IMR-90 (cell line): ENCODE results near the gene CDKAL1. TPM values are rescaled to one million over a fixed set of nuclear protein-coding genes. Genes with fewer than 3 reads are reported as not detected.

Source experiments
- ATAC-seq: fragments of 200-7000 bp; cut with Tn5 transposase; 2 replicates; pipeline ENCODE4 v1.9.1; 2020; ENCODE audit warnings: low read depth, mild to moderate bottlenecking, moderate library complexity
- BruUV-seq: library from RNA; stranded (reverse); fragments of 400-500 nt; replicated peaks from 2 replicates; lab custom pipeline; 2021; lab: Mats Ljungman, UMichigan
- CTCF ChIA-PET: fragments of 300-600 bp; formaldehyde crosslinking; extraction: SDS; loops from one replicate; lab custom pipeline; 2021; ENCODE audit warnings: antibody characterized with exemption; lab: Yijun Ruan, JAX
- POLR2A ChIA-PET: fragments of 300-600 bp; sonication (Branson Sonifier 250); formaldehyde crosslinking; loops from one replicate; lab custom pipeline; 2022; ENCODE audit warnings: antibody characterized with exemption; ENCODE audit not compliant: unreplicated experiment; lab: Charles Lee
- DNase-seq: peaks from one replicate; pipeline ENCODE4 v3.0.0; 2013
- H2AFZ ChIP-seq: replicated peaks from 2 replicates; pipeline ENCODE3; 2013; ENCODE audit warnings: low read length, mild to moderate bottlenecking; ENCODE audit not compliant: poor library complexity
- H2AK5ac ChIP-seq: 2 replicates; pipeline ENCODE4 v1.6.1; 2013; ENCODE audit warnings: low read depth, low read length, inconsistent platforms
- H2AK9ac ChIP-seq: replicated peaks from 2 replicates; pipeline ENCODE3; 2013; ENCODE audit warnings: mild to moderate bottlenecking, low read depth, low read length, moderate library complexity; ENCODE audit not compliant: poor library complexity
- H2BK120ac ChIP-seq: 2 replicates; pipeline ENCODE4 v1.6.1; 2013; ENCODE audit warnings: low read depth, low read length, inconsistent platforms
- H2BK15ac ChIP-seq: 3 replicates; pipeline ENCODE4 v1.6.1; 2013; ENCODE audit warnings: low read depth, low read length, inconsistent platforms
- H2BK20ac ChIP-seq: 2 replicates; pipeline ENCODE4 v1.6.1; 2013; ENCODE audit warnings: low read depth, mild to moderate bottlenecking, inconsistent platforms, low read length, moderate library complexity
- H2BK5ac ChIP-seq: 2 replicates; pipeline ENCODE4 v1.6.1; 2013; ENCODE audit warnings: mild to moderate bottlenecking, low read depth, low read length, inconsistent platforms; ENCODE audit not compliant: poor library complexity, severe bottlenecking
- H3K14ac ChIP-seq: replicated peaks from 2 replicates; pipeline ENCODE4 v1.6.1; 2013; ENCODE audit warnings: low read depth, low read length, inconsistent platforms
- H3K18ac ChIP-seq: 2 replicates; pipeline ENCODE4 v1.6.1; 2013; ENCODE audit warnings: low read depth, low read length, control low read depth
- H3K23ac ChIP-seq: 2 replicates; pipeline ENCODE4 v1.6.1; 2013; ENCODE audit warnings: low read depth, low read length, inconsistent platforms
- H3K27ac ChIP-seq: 2 replicates; pipeline ENCODE4 v1.5.1; 2013; ENCODE audit warnings: mild to moderate bottlenecking, control low read depth, low read length; ENCODE audit not compliant: insufficient read depth
- H3K27me3 ChIP-seq: 2 replicates; pipeline ENCODE4 v1.6.1; 2013; ENCODE audit warnings: low read length; ENCODE audit not compliant: control insufficient read depth, insufficient read depth
- H3K36me3 ChIP-seq: 2 replicates; pipeline ENCODE4 v1.6.1; 2013; ENCODE audit warnings: low read length, mixed read lengths; ENCODE audit not compliant: control insufficient read depth, insufficient read depth
- H3K4ac ChIP-seq: 2 replicates; pipeline ENCODE4 v1.6.1; 2013; ENCODE audit warnings: low read depth, low read length, inconsistent platforms
- H3K4me1 ChIP-seq: 2 replicates; pipeline ENCODE4 v1.6.1; 2013; ENCODE audit warnings: low read length, mixed read lengths; ENCODE audit not compliant: control insufficient read depth, insufficient read depth
- H3K4me2 ChIP-seq: 2 replicates; pipeline ENCODE4 v1.6.1; 2013; ENCODE audit warnings: low read depth, mild to moderate bottlenecking, control low read depth, low read length, moderate library complexity
- H3K4me3 ChIP-seq: 2 replicates; pipeline ENCODE4 v1.5.1; 2013; ENCODE audit warnings: low read depth, mild to moderate bottlenecking, control low read depth, low read length, moderate library complexity; ENCODE audit not compliant: insufficient read depth
- H3K56ac ChIP-seq: 2 replicates; pipeline ENCODE4 v1.6.1; 2013; ENCODE audit warnings: low read length, inconsistent platforms; ENCODE audit not compliant: insufficient read depth; ENCODE audit errors: extremely low read depth
- H3K79me1 ChIP-seq, 2 experiments: 2 replicates each; pipeline ENCODE4 v1.6.1; 2013; ENCODE audit warnings: low read length in 2 of 2, inconsistent platforms in 1 of 2, low read depth in 1 of 2
- H3K9ac ChIP-seq: 2 replicates; pipeline ENCODE4 v1.6.1; 2013; ENCODE audit warnings: low read depth, low read length, control low read depth
- H3K9me1 ChIP-seq: 2 replicates; pipeline ENCODE4 v1.6.1; 2013; ENCODE audit warnings: low read length, inconsistent platforms; ENCODE audit not compliant: insufficient read depth
- H3K9me3 ChIP-seq: 2 replicates; pipeline ENCODE4 v1.6.1; 2013; ENCODE audit warnings: low read length; ENCODE audit not compliant: control insufficient read depth, insufficient read depth
- H4K20me1 ChIP-seq: 2 replicates; pipeline ENCODE4 v1.6.1; 2013; ENCODE audit warnings: low read length, inconsistent platforms; ENCODE audit not compliant: insufficient read depth
- H4K5ac ChIP-seq: 2 replicates; pipeline ENCODE4 v1.6.1; 2013; ENCODE audit warnings: mild to moderate bottlenecking, low read depth, low read length, control low read depth
- H4K8ac ChIP-seq, 2 experiments: 2 replicates each; pipeline ENCODE4 v1.6.1; 2013; ENCODE audit warnings: low read depth in 2 of 2, low read length in 2 of 2, control low read depth in 1 of 2, inconsistent platforms in 1 of 2
- H4K91ac ChIP-seq: 2 replicates; pipeline ENCODE4 v1.6.1; 2013; ENCODE audit warnings: low read depth, low read length, inconsistent platforms; ENCODE audit not compliant: insufficient read depth
- BHLHE40 ChIP-seq: fragments of 150-350 bp; IDR thresholded peaks from 2 replicates; pipeline ENCODE4 v1.6.1; 2016; ENCODE audit warnings: mild to moderate bottlenecking, low read depth, low read length
- CEBPB ChIP-seq: IDR thresholded peaks from 2 replicates; pipeline ENCODE4 v1.6.1; 2012; ENCODE audit warnings: low read depth, low read length, improper control_type of control experiment
- FOS ChIP-seq: fragments of 150-350 bp; IDR thresholded peaks from 2 replicates; pipeline ENCODE4 v1.6.1; 2016; ENCODE audit warnings: low read depth, low read length
- MAZ ChIP-seq: IDR thresholded peaks from 2 replicates; pipeline ENCODE4 v1.6.1; 2012; ENCODE audit warnings: low read depth, mild to moderate bottlenecking, low read length, improper control_type of control experiment, moderate library complexity, borderline replicate concordance
- MXI1 ChIP-seq: IDR thresholded peaks from 2 replicates; pipeline ENCODE4 v1.6.1; 2012; ENCODE audit warnings: low read depth, mild to moderate bottlenecking, low read length, moderate library complexity, borderline replicate concordance
- NFE2L2 ChIP-seq: fragments of 150-350 bp; IDR thresholded peaks from 2 replicates; pipeline ENCODE4 v1.6.1; 2016; ENCODE audit warnings: low read depth, mild to moderate bottlenecking, low read length
- POLR2A ChIP-seq: IDR thresholded peaks from 2 replicates; pipeline ENCODE4 v1.6.1; 2012; ENCODE audit warnings: mild to moderate bottlenecking, low read depth, low read length
- RAD21 ChIP-seq: IDR thresholded peaks from 2 replicates; pipeline ENCODE4 v1.6.1; 2012; ENCODE audit warnings: low read length, improper control_type of control experiment
- RCOR1 ChIP-seq: IDR thresholded peaks from 2 replicates; pipeline ENCODE4 v1.6.1; 2012; ENCODE audit warnings: mild to moderate bottlenecking, low read length, improper control_type of control experiment; ENCODE audit not compliant: insufficient replicate concordance
- RFX5 ChIP-seq: IDR thresholded peaks from 2 replicates; pipeline ENCODE4 v1.8.0; 2012; ENCODE audit warnings: low read depth, mild to moderate bottlenecking, low read length, moderate library complexity
- SMC3 ChIP-seq: fragments of 150-350 bp; IDR thresholded peaks from 2 replicates; pipeline ENCODE4 v1.6.1; 2016; ENCODE audit warnings: low read depth, mild to moderate bottlenecking, antibody characterized with exemption, low read length, moderate library complexity
- WGBS, 2 experiments: methylation state at CpG; one replicate each; pipeline versions ENCODE4 v1.1.5 to v1.1.7; 2013; ENCODE audit warnings: missing lambda C conversion rate in 2 of 2; ENCODE audit not compliant: insufficient read length in 1 of 2; ENCODE audit errors: extremely low coverage in 2 of 2; 5-methylcytosine and 5-hydroxymethylcytosine counted together
- dilution Hi-C: fragments of 300-500 bp; cut with HindIII; formaldehyde crosslinking; loops from one replicate; pipeline ENCODE4 v1.14.3; 2018; ENCODE audit warnings: low sequenced_read_pairs; ENCODE audit not compliant: unreplicated experiment
- in situ Hi-C: fragments of 300-500 bp; cut with MboI; formaldehyde crosslinking; loops from 3 replicates; pipeline ENCODE4 v1.14.3; 2019; ENCODE audit warnings: low sequenced_read_pairs, inconsistent platforms, mixed read lengths
- intact Hi-C: fragments of 100-400 bp; cut with micrococcal nuclease; formaldehyde crosslinking; loops from 2 replicates; pipeline ENCODE4 v1.10.0; 2022
- polyA plus RNA-seq, 3 experiments: library from polyadenylated mRNA; depleted of rRNA; stranded (reverse); fragments of >200 nt; gene quantifications; 2 replicates each; pipeline ENCODE4 v1.2.3, GENCODE V29; 2012; ENCODE audit warnings: low replicate concordance in 1 of 3
- total RNA-seq: library from RNA; depleted of rRNA; stranded (reverse); fragments of >200 nt; gene quantifications from 2 replicates; pipeline ENCODE4 v1.2.3, GENCODE V29; 2012
- TF ChIP-seq, protein P1 (sequence below): fragments of 150-350 bp; IDR thresholded peaks from 2 replicates; pipeline ENCODE4 v1.6.1; 2016; ENCODE audit warnings: low read depth, mild to moderate bottlenecking, low read length, moderate library complexity, borderline replicate concordance
- TF ChIP-seq, protein P2 (sequence below): conservative IDR thresholded peaks from 2 replicates; pipeline ENCODE4 v1.5.1; 2012; ENCODE audit warnings: mild to moderate bottlenecking, low read depth, low read length, improper control_type of control experiment
- TF ChIP-seq, protein P3 (sequence below): fragments of 150-350 bp; IDR thresholded peaks from 2 replicates; pipeline ENCODE4 v1.6.1; 2017; ENCODE audit warnings: mild to moderate bottlenecking, antibody characterized with exemption, low read length, low read depth

CDKAL1 gene
- total and polyA plus RNA-seq, 2 of the 4 experiments (the other 2 are of a cell fraction) = 3.7 to 13.1 TPM

DNA sequence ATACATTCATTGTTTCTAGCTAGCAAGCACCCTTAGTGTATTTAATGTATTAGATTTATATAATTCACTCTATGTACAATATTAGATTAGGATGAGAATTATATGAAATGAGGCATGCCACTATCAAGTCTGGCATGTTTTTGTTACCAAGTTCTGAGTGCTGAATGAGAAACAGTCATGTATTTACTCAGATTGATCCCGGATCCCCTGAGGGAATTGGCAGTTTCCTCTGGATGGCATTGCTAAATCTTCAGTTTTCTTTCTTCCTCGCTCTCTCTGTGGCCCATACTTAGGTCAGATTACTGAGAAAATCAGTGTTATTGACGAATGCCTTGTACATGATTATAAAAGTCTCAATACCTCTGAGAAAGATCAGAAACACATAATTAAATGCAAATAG lies 66.6 kb downstream of the CDKAL1 start:
- intact Hi-C loops (no loop called here), dilution Hi-C loops (no loop called here)

More for the DNA sequence above, 66.6 kb downstream of the CDKAL1 start:
- 0 out of 2 replicates have a peak, but pooled peaks cover 2% of the 10 kb centered on the region for H3K36me3 ChIP-seq
- no peak overlapping the region for H3K23ac ChIP-seq
- H3K4me1 ChIP-seq = no peaks in the 10 kb centered on the region
- no peak overlapping the region for H3K27ac ChIP-seq
- H2BK5ac ChIP-seq = no peak overlapping the region
- H2BK120ac ChIP-seq = no peak overlapping the region
- no peak overlapping the region for H3K18ac ChIP-seq
- H2AK5ac ChIP-seq = no peak overlapping the region
- H3K27me3 ChIP-seq = no peaks in the 10 kb centered on the region
- no peak overlapping the region for H3K4ac ChIP-seq
- no peaks in the 10 kb centered on the region for H4K20me1 ChIP-seq
- H3K9ac ChIP-seq = no peak overlapping the region
- no peak overlapping the region for H2AK9ac ChIP-seq
- no peak overlapping the region for H2AFZ ChIP-seq
- H3K9me1 ChIP-seq = no peaks in the 10 kb centered on the region; the same call in 1 of the 2 replicates
- ChIA-PET POLR2A (no interaction called here), CTCF (no interaction called here)
- H2BK15ac ChIP-seq = no peak overlapping the region
- DNase-seq (no peak), ATAC-seq (no peak)
- no CpG with 5 or more reads among the region's 3 CpGs for WGBS, 2 experiments
- H4K5ac ChIP-seq = no peak overlapping the region
- H3K56ac ChIP-seq = no peak overlapping the region
- TF ChIP-seq, protein P1, sequence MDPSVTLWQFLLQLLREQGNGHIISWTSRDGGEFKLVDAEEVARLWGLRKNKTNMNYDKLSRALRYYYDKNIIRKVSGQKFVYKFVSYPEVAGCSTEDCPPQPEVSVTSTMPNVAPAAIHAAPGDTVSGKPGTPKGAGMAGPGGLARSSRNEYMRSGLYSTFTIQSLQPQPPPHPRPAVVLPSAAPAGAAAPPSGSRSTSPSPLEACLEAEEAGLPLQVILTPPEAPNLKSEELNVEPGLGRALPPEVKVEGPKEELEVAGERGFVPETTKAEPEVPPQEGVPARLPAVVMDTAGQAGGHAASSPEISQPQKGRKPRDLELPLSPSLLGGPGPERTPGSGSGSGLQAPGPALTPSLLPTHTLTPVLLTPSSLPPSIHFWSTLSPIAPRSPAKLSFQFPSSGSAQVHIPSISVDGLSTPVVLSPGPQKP = no peak
- TF ChIP-seq RFX5 (no peak), RAD21 (no peak), MAZ (no peak), RCOR1 (no peak), MXI1 (no peak), POLR2A (no peak), CEBPB (no peak), NFE2L2 (no peak), FOS (no peak), SMC3 (no peak), BHLHE40 (no peak)
- TF ChIP-seq, protein P2, sequence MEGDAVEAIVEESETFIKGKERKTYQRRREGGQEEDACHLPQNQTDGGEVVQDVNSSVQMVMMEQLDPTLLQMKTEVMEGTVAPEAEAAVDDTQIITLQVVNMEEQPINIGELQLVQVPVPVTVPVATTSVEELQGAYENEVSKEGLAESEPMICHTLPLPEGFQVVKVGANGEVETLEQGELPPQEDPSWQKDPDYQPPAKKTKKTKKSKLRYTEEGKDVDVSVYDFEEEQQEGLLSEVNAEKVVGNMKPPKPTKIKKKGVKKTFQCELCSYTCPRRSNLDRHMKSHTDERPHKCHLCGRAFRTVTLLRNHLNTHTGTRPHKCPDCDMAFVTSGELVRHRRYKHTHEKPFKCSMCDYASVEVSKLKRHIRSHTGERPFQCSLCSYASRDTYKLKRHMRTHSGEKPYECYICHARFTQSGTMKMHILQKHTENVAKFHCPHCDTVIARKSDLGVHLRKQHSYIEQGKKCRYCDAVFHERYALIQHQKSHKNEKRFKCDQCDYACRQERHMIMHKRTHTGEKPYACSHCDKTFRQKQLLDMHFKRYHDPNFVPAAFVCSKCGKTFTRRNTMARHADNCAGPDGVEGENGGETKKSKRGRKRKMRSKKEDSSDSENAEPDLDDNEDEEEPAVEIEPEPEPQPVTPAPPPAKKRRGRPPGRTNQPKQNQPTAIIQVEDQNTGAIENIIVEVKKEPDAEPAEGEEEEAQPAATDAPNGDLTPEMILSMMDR = no peak
- TF ChIP-seq, protein P3, sequence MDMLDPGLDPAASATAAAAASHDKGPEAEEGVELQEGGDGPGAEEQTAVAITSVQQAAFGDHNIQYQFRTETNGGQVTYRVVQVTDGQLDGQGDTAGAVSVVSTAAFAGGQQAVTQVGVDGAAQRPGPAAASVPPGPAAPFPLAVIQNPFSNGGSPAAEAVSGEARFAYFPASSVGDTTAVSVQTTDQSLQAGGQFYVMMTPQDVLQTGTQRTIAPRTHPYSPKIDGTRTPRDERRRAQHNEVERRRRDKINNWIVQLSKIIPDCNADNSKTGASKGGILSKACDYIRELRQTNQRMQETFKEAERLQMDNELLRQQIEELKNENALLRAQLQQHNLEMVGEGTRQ = no peak
- peaks cover 0 to 2% of the 10 kb centered on the region in 2 experiments; a peak in 1 of 4 replicates for H3K79me1 ChIP-seq
- no peak overlapping the region for H4K91ac ChIP-seq
- no TSS peak for BruUV-seq
- H2BK20ac ChIP-seq = no peak overlapping the region
- in situ Hi-C loops = no loop called here
- H3K14ac ChIP-seq = no peak overlapping the region
- no peak overlapping the region for H4K8ac ChIP-seq
- H3K4me3 ChIP-seq = no peak overlapping the region
- peaks cover 3% of the 10 kb centered on the region; the same call in 1 of the 2 replicates for H3K9me3 ChIP-seq
- H3K4me2 ChIP-seq = no peak overlapping the region
